ENCODE results near the gene MYH6. TPM values are rescaled to one million over a fixed set of nuclear protein-coding genes. Genes with fewer than 3 reads are reported as not detected.

Gene MYH6
- total and polyA plus RNA-seq, 4 donors, result 0.05 to 0.17 (median 0.06) TPM; not detected in 1

DNA sequence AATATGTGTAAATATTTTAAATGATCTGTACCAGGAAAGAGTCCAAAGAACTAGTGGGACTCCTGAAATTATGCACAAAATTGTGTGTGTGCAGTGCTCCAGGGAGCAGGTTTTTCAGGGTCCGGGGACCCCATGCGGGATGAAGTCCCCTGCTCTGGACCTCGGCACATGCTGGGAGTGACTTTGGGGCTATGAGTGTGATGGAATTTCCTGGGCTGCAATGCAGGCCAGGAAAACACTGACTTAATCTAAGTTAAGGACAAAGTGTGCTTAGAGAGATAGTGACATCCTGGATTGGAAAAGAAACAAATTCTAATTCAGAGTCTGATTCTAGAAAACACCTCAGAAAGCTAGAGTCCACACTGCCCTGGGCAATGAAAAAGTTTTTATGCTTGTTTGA, 6.2 kb upstream of the MYH6 start:
- H3K4me3 ChIP-seq (ENCODE audit: low read depth in 1 of 3, low read length in 3 of 3), result no peak overlapping the region
- peaks cover 0 to 4% (median 0%) of the 10 kb centered on the region in 4 donors for H3K27me3 ChIP-seq (ENCODE audit: control insufficient read depth in 4 of 4, insufficient read depth in 4 of 4, low read length in 3 of 4)
- 60% methylated on average over 3 of the region's 3 CpGs for WGBS
- no peaks in the 10 kb centered on the region for H3K36me3 ChIP-seq (ENCODE audit: control insufficient read depth in 4 of 4, insufficient read depth in 3 of 4, low read depth in 1 of 4, low read length in 3 of 4)
- TF ChIP-seq, protein P1, sequence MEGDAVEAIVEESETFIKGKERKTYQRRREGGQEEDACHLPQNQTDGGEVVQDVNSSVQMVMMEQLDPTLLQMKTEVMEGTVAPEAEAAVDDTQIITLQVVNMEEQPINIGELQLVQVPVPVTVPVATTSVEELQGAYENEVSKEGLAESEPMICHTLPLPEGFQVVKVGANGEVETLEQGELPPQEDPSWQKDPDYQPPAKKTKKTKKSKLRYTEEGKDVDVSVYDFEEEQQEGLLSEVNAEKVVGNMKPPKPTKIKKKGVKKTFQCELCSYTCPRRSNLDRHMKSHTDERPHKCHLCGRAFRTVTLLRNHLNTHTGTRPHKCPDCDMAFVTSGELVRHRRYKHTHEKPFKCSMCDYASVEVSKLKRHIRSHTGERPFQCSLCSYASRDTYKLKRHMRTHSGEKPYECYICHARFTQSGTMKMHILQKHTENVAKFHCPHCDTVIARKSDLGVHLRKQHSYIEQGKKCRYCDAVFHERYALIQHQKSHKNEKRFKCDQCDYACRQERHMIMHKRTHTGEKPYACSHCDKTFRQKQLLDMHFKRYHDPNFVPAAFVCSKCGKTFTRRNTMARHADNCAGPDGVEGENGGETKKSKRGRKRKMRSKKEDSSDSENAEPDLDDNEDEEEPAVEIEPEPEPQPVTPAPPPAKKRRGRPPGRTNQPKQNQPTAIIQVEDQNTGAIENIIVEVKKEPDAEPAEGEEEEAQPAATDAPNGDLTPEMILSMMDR (IDR thresholded peaks at IDR 0.05; ENCODE audit: low read depth, low read length, missing input control), result no peak
- no peak for TF ChIP-seq JUND (IDR thresholded peaks at IDR 0.05)
- TF ChIP-seq, protein P2, sequence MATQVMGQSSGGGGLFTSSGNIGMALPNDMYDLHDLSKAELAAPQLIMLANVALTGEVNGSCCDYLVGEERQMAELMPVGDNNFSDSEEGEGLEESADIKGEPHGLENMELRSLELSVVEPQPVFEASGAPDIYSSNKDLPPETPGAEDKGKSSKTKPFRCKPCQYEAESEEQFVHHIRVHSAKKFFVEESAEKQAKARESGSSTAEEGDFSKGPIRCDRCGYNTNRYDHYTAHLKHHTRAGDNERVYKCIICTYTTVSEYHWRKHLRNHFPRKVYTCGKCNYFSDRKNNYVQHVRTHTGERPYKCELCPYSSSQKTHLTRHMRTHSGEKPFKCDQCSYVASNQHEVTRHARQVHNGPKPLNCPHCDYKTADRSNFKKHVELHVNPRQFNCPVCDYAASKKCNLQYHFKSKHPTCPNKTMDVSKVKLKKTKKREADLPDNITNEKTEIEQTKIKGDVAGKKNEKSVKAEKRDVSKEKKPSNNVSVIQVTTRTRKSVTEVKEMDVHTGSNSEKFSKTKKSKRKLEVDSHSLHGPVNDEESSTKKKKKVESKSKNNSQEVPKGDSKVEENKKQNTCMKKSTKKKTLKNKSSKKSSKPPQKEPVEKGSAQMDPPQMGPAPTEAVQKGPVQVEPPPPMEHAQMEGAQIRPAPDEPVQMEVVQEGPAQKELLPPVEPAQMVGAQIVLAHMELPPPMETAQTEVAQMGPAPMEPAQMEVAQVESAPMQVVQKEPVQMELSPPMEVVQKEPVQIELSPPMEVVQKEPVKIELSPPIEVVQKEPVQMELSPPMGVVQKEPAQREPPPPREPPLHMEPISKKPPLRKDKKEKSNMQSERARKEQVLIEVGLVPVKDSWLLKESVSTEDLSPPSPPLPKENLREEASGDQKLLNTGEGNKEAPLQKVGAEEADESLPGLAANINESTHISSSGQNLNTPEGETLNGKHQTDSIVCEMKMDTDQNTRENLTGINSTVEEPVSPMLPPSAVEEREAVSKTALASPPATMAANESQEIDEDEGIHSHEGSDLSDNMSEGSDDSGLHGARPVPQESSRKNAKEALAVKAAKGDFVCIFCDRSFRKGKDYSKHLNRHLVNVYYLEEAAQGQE (IDR thresholded peaks at IDR 0.05), result no peak
- TF ChIP-seq, protein P3, sequence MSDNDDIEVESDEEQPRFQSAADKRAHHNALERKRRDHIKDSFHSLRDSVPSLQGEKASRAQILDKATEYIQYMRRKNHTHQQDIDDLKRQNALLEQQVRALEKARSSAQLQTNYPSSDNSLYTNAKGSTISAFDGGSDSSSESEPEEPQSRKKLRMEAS (IDR thresholded peaks at IDR 0.05), result no peak
- no peak for TF ChIP-seq TAF1 (conservative IDR thresholded peaks at IDR 0.05)
- no peak for TF ChIP-seq SP1 (IDR thresholded peaks at IDR 0.05)
- TF ChIP-seq HNF4A (conservative IDR thresholded peaks at IDR 0.05), result no peak
- no peak for TF ChIP-seq RXRA (IDR thresholded peaks at IDR 0.05)
- H3K9ac ChIP-seq (ENCODE audit: low read depth in 1 of 2, low read length in 2 of 2), result no peak overlapping the region
- no peak for DNase-seq (ENCODE audit: low spot score)
- H3K27ac ChIP-seq (ENCODE audit: low read depth in 1 of 2, low read length in 2 of 2), result no peak overlapping the region
- no peaks in the 10 kb centered on the region for H3K9me3 ChIP-seq (ENCODE audit: control insufficient read depth in 4 of 4, low read length in 3 of 4)
- no peaks in the 10 kb centered on the region for H3K4me1 ChIP-seq (ENCODE audit: control insufficient read depth in 4 of 4, insufficient read depth in 4 of 4, low read length in 3 of 4)

DNA sequence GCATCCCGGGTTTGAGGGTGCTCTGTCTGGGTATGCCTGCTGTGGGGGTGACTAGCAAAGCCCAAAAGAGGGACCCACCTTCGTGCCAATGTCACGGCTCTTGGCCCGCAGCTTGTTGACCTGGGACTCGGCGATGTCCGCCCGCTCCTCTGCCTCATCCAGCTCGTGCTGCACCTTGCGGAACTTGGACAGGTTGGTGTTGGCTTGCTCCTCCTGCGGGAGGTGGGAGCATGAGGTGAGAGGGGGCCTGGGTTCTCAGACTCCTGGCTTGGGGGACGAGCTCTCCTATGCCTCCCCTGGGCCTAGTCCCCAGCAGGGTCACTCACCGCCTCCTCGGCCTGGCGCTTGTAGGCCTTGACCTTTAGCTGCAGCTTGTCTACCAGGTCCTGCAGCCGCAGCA, 5.6 kb upstream of the MYH6 start:
- Histone ChIP-seq H3K27me3 (ENCODE audit: control insufficient read depth in 4 of 4, insufficient read depth in 4 of 4, low read length in 3 of 4) (peaks cover 0 to 4% (median 0%) of the 10 kb centered on the region in 4 donors), H3K4me1 (ENCODE audit: control insufficient read depth in 4 of 4, insufficient read depth in 4 of 4, low read length in 3 of 4) (no peaks in the 10 kb centered on the region), H3K9ac (ENCODE audit: low read depth in 1 of 2, low read length in 2 of 2) (no peak overlapping the region), H3K4me3 (ENCODE audit: low read depth in 1 of 3, low read length in 3 of 3) (no peak overlapping the region), H3K27ac (ENCODE audit: low read depth in 1 of 2, low read length in 2 of 2) (no peak overlapping the region), H3K9me3 (ENCODE audit: control insufficient read depth in 4 of 4, low read length in 3 of 4) (no peaks in the 10 kb centered on the region), H3K36me3 (ENCODE audit: control insufficient read depth in 4 of 4, insufficient read depth in 3 of 4, low read depth in 1 of 4, low read length in 3 of 4) (no peaks in the 10 kb centered on the region)
- DNase-seq (ENCODE audit: low spot score), result no peak
- 86% methylated on average over 16 of the region's 16 CpGs for WGBS
- no peak for TF ChIP-seq RAD21 (IDR thresholded peaks at IDR 0.05)
- TF ChIP-seq SP1 (IDR thresholded peaks at IDR 0.05), result no peak
- TF ChIP-seq EGR1 (IDR thresholded peaks at IDR 0.05; ENCODE audit: low read depth in 2 of 2), result no peak
- TF ChIP-seq, protein P1 (IDR thresholded peaks at IDR 0.05; ENCODE audit: low read depth, low read length, missing input control), result no peak
- TF ChIP-seq TAF1 (conservative IDR thresholded peaks at IDR 0.05), result no peak
- TF ChIP-seq, protein P4, sequence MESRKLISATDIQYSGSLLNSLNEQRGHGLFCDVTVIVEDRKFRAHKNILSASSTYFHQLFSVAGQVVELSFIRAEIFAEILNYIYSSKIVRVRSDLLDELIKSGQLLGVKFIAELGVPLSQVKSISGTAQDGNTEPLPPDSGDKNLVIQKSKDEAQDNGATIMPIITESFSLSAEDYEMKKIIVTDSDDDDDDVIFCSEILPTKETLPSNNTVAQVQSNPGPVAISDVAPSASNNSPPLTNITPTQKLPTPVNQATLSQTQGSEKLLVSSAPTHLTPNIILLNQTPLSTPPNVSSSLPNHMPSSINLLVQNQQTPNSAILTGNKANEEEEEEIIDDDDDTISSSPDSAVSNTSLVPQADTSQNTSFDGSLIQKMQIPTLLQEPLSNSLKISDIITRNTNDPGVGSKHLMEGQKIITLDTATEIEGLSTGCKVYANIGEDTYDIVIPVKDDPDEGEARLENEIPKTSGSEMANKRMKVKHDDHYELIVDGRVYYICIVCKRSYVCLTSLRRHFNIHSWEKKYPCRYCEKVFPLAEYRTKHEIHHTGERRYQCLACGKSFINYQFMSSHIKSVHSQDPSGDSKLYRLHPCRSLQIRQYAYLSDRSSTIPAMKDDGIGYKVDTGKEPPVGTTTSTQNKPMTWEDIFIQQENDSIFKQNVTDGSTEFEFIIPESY (IDR thresholded peaks at IDR 0.05), result no peak
- no peak for TF ChIP-seq FOXA2 (IDR thresholded peaks at IDR 0.05)
- TF ChIP-seq RXRA (IDR thresholded peaks at IDR 0.05), result no peak

All from liver (tissue), 9 donors.